HEK293 (cell line): ENCODE data around the gene RPS5.
A peak's percentile ranks its signal among the peaks of the same experiment; 100 is the strongest.

Source experiments
- CTCF ChIA-PET: fragments of 350-600 bp; formaldehyde crosslinking; extraction: SDS; loops from one replicate; lab custom pipeline; 2021; ENCODE audit warnings: antibody characterized with exemption; lab: Yijun Ruan, JAX
- POLR2A ChIA-PET: fragments of 300-600 bp; formaldehyde crosslinking; extraction: SDS; loops from one replicate; lab custom pipeline; 2020; ENCODE audit warnings: antibody characterized with exemption, inconsistent platforms; lab: Yijun Ruan, JAX
- H3K27ac ChIP-seq: fragments of 200-500 bp; sonication (Bioruptor generic); 2 replicates; pipeline ENCODE4 v1.5.1; 2014; ENCODE audit warnings: low read depth, low read length, control low read depth, inconsistent platforms; ENCODE audit errors: extremely low read depth
- H3K36me3 ChIP-seq, 2 experiments: fragments of 200-500 bp in 1 of 2; sonication (Bioruptor generic) in 1 of 2; 1 replicate in 1 of 2; 2 replicates in 1 of 2; pipeline ENCODE4 v1.5.1; 2014 to 2017; ENCODE audit warnings: inconsistent platforms in 2 of 2, low read length in 2 of 2; ENCODE audit not compliant: control insufficient read depth in 2 of 2, insufficient read depth in 1 of 2
- H3K4me1 ChIP-seq: fragments of 200-500 bp; sonication (Bioruptor generic); 2 replicates; pipeline ENCODE4 v1.5.1; 2014; ENCODE audit warnings: mild to moderate bottlenecking, low read length, inconsistent platforms; ENCODE audit not compliant: control insufficient read depth, insufficient read depth
- H3K4me3 ChIP-seq: 2 replicates; pipeline ENCODE4 v1.5.1; 2011; ENCODE audit warnings: low read depth, mild to moderate bottlenecking, control low read depth, low read length, moderate library complexity
- H3K9me3 ChIP-seq: fragments of 200-500 bp; sonication (Bioruptor generic); 2 replicates; pipeline ENCODE4 v1.5.1; 2014; ENCODE audit warnings: low read depth, low read length, inconsistent platforms; ENCODE audit not compliant: control insufficient read depth, insufficient read depth
- EGR2 ChIP-seq: fragments of 450-650 bp; formaldehyde crosslinking; IDR thresholded peaks from 2 replicates; pipeline ENCODE4 v1.5.1; 2016; ENCODE audit warnings: low read depth, missing biosample characterization, missing genetic modification characterization
- GLIS1 ChIP-seq: fragments of 450-650 bp; formaldehyde crosslinking; IDR thresholded peaks from 2 replicates; pipeline ENCODE4 v1.5.1; 2016; ENCODE audit warnings: missing biosample characterization, missing genetic modification characterization
- HOXC10 ChIP-seq: sonication (generic); formaldehyde crosslinking; IDR thresholded peaks from 2 replicates; pipeline ENCODE4 v1.8.1; 2023; ENCODE audit warnings: mild to moderate bottlenecking, missing genetic modification reagents
- KLF10 ChIP-seq: fragments of 450-650 bp; IDR thresholded peaks from 2 replicates; pipeline ENCODE4 v1.5.1; 2018; ENCODE audit warnings: missing biosample characterization, mild to moderate bottlenecking, missing genetic modification characterization
- KLF16 ChIP-seq: fragments of 450-650 bp; formaldehyde crosslinking; IDR thresholded peaks from 2 replicates; pipeline ENCODE4 v1.5.1; 2017; ENCODE audit warnings: missing biosample characterization, missing genetic modification characterization
- KLF7 ChIP-seq: fragments of 450-650 bp; formaldehyde crosslinking; IDR thresholded peaks from 2 replicates; pipeline ENCODE4 v1.5.1; 2016; ENCODE audit warnings: missing biosample characterization, missing genetic modification characterization, borderline replicate concordance
- MEIS1 ChIP-seq: sonication (generic); formaldehyde crosslinking; IDR thresholded peaks from 2 replicates; pipeline ENCODE4 v1.8.1; 2022; ENCODE audit warnings: missing genetic modification reagents, mild to moderate bottlenecking, borderline replicate concordance
- ZBTB20 ChIP-seq: fragments of 450-650 bp; formaldehyde crosslinking; IDR thresholded peaks from 2 replicates; pipeline ENCODE4 v1.5.1; 2016; ENCODE audit warnings: missing biosample characterization, missing genetic modification characterization
- ZEB2 ChIP-seq: fragments of 450-650 bp; formaldehyde crosslinking; IDR thresholded peaks from 2 replicates; pipeline ENCODE4 v1.5.1; 2016; ENCODE audit warnings: missing biosample characterization, missing genetic modification characterization
- ZFHX2 ChIP-seq: fragments of 450-650 bp; formaldehyde crosslinking; conservative IDR thresholded peaks from 2 replicates; pipeline ENCODE4 v1.5.1; 2016; ENCODE audit warnings: missing biosample characterization, missing genetic modification characterization
- ZFP37 ChIP-seq: fragments of 450-650 bp; formaldehyde crosslinking; IDR thresholded peaks from 2 replicates; pipeline ENCODE4 v1.5.1; 2016; ENCODE audit warnings: missing biosample characterization, missing genetic modification characterization
- ZNF16 ChIP-seq: fragments of 450-650 bp; formaldehyde crosslinking; IDR thresholded peaks from 2 replicates; pipeline ENCODE4 v1.5.1; 2016; ENCODE audit warnings: low read depth, missing biosample characterization, missing genetic modification characterization
- ZNF2 ChIP-seq: fragments of 450-650 bp; formaldehyde crosslinking; IDR thresholded peaks from 2 replicates; pipeline ENCODE4 v1.5.1; 2016; ENCODE audit warnings: missing biosample characterization, missing genetic modification characterization
- ZNF280D ChIP-seq: fragments of 450-650 bp; formaldehyde crosslinking; IDR thresholded peaks from 2 replicates; pipeline ENCODE4 v1.5.1; 2016; ENCODE audit warnings: missing biosample characterization, missing genetic modification characterization
- ZNF302 ChIP-seq: fragments of 450-650 bp; formaldehyde crosslinking; IDR thresholded peaks from 2 replicates; pipeline ENCODE4 v1.5.1; 2016; ENCODE audit warnings: missing biosample characterization, missing genetic modification characterization, low read depth
- ZNF335 ChIP-seq: fragments of 450-650 bp; formaldehyde crosslinking; conservative IDR thresholded peaks from 2 replicates; pipeline ENCODE4 v1.5.1; 2016; ENCODE audit warnings: missing biosample characterization, missing genetic modification characterization
- ZNF610 ChIP-seq: fragments of 450-650 bp; formaldehyde crosslinking; IDR thresholded peaks from 2 replicates; pipeline ENCODE4 v1.5.1; 2016; ENCODE audit warnings: missing biosample characterization, missing genetic modification characterization, borderline replicate concordance
- ZNF660 ChIP-seq: fragments of 450-650 bp; IDR thresholded peaks from 2 replicates; pipeline ENCODE4 v1.5.1; 2018; ENCODE audit warnings: missing biosample characterization, mild to moderate bottlenecking, missing genetic modification characterization
- TF ChIP-seq, protein P1 (sequence below): fragments of 450-650 bp; formaldehyde crosslinking; optimal IDR thresholded peaks from 2 replicates; pipeline ENCODE3; 2016; ENCODE audit warnings: missing biosample characterization, mild to moderate bottlenecking, missing genetic modification characterization
- TF ChIP-seq, protein P2 (sequence below): fragments of 450-650 bp; formaldehyde crosslinking; IDR thresholded peaks from 2 replicates; pipeline ENCODE4 v1.5.1; 2016; ENCODE audit warnings: missing biosample characterization, missing genetic modification characterization
- TF ChIP-seq, protein P3 (sequence below): fragments of 450-650 bp; formaldehyde crosslinking; conservative IDR thresholded peaks from 2 replicates; pipeline ENCODE4 v1.5.1; 2016; ENCODE audit warnings: low read depth, missing biosample characterization, missing genetic modification characterization
- TF ChIP-seq, protein P4 (sequence below): fragments of 450-650 bp; formaldehyde crosslinking; IDR thresholded peaks from 2 replicates; pipeline ENCODE4 v1.5.1; 2016; ENCODE audit warnings: missing biosample characterization, missing genetic modification characterization

Gene RPS5

DNA sequence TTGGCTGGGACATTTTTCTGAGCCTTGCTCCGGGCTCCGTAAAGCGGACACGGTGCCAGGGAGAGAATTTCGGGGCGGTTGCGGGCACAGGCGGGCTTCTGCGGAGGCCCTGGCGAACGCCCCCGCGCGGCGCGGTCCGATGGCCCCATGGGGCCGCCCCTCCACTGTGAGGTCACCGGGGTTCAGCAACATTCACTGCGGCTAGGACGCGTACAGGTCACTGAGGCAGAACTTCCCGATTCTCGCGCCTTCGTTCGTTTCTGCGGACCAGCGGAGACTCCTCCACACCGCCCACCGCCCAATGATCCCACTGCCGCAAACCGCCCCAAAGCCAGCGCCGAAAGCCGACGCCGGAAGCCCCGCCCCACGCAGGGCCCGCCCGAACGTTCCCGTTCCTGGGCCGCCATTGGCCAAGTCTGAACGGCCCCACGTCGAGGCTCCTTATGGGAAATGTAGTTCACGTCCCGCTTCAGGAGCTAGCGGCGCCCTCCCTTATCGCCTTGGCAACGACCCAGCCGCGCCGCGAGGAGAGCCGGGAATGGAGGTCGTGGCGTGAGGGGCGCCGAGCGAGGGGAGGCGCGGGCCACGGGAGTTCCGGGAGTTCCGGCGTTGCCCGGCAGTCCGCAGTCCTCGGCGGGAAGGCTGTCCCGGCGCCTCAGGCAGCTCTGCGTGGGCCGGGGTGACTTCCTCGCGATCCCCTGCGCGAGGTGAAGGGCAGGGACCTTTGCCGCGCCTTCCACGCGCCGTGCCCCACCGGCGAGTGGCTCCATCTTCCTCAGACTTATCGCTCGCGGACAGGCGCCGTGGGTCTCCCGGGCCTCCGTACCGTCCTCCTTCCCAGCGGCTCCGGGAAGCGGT, 21.3 kb downstream of the RPS5 start, which contains the start of gene ZNF584:
Gene ZNF584 (plus strand): TSS at position 498 of the 858 bp plus-strand sequence. CDS start 499 bp downstream, outside the sequence.
- no peaks in the 10 kb centered on the region for H3K9me3 ChIP-seq
- ChIA-PET POLR2A (interaction anchor here (0.6 to 3.2 kb wide), 41 partner anchors 8 to 727 kb away, joined by 3 to 27 read pairs (median 6); partner anchors contain the start of genes CHMP2A, ERVK3-1, RNF225 and RPS5), CTCF (interaction anchor here (0.5 to 0.8 kb wide), 4 partner anchors 29 to 174 kb away, joined by 3 to 5 read pairs (median 4); no protein-coding TSS in a partner anchor)
- peaks cover 9% of the 10 kb centered on the region in 2 experiments; a peak in 2 of 3 replicates for H3K36me3 ChIP-seq
- peak within 1 kb of the TSS; percentile 98 for H3K4me3 ChIP-seq
- peaks cover 4% of the 10 kb centered on the region; the same call in 1 of the 2 replicates for H3K4me1 ChIP-seq
- H3K27ac ChIP-seq, result peak within 1 kb of the TSS; percentile 76
- peak; percentile 30 for TF ChIP-seq ZNF660
- peak; percentile 96 for TF ChIP-seq ZFHX2 (tag by site-specific recombination)
- TF ChIP-seq EGR2, result peak; percentile 95
- TF ChIP-seq, protein P1, sequence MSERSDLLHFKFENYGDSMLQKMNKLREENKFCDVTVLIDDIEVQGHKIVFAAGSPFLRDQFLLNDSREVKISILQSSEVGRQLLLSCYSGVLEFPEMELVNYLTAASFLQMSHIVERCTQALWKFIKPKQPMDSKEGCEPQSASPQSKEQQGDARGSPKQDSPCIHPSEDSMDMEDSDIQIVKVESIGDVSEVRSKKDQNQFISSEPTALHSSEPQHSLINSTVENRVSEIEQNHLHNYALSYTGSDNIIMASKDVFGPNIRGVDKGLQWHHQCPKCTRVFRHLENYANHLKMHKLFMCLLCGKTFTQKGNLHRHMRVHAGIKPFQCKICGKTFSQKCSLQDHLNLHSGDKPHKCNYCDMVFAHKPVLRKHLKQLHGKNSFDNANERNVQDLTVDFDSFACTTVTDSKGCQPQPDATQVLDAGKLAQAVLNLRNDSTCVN (tag by site-specific recombination), result peak; percentile 82
- TF ChIP-seq KLF7 (tag by site-specific recombination), result peak; percentile 83; the same call in 1 of the 2 replicates
- TF ChIP-seq, protein P2, sequence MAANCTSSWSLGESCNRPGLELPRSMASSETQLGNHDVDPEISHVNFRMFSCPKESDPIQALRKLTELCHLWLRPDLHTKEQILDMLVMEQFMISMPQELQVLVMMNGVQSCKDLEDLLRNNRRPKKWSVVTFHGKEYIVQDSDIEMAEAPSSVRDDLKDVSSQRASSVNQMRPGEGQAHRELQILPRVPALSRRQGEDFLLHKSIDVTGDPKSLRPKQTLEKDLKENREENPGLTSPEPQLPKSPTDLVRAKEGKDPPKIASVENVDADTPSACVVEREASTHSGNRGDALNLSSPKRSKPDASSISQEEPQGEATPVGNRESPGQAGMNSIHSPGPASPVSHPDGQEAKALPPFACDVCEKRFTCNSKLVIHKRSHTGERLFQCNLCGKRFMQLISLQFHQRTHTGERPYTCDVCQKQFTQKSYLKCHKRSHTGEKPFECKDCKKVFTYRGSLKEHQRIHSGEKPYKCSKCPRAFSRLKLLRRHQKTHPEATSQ (tag by site-specific recombination), result 0 out of 2 replicates have a peak, but pooled peaks have one; percentile 27
- TF ChIP-seq ZNF280D (tag by site-specific recombination), result 0 out of 2 replicates have a peak, but pooled peaks have one; percentile 36
- peak; percentile 12; the same call in 1 of the 2 replicates for TF ChIP-seq ZNF2 (tag by site-specific recombination)
- TF ChIP-seq MEIS1, result no peak
- no peak for TF ChIP-seq ZNF16 (tag by site-specific recombination)
- TF ChIP-seq ZNF302, result no peak
- TF ChIP-seq ZNF335 (tag by site-specific recombination), result peak; percentile 92
- TF ChIP-seq ZBTB20 (tag by site-specific recombination), result no peak; the same call in 1 of the 2 replicates
- TF ChIP-seq KLF16, result peak; percentile 88
- peak; percentile 53 for TF ChIP-seq ZEB2
- 0 out of 2 replicates have a peak, but pooled peaks have one; percentile 57 for TF ChIP-seq KLF10
- TF ChIP-seq ZNF610 (tag by site-specific recombination), result peak; percentile 63; the same call in 1 of the 2 replicates
- peak; percentile 32; the same call in 1 of the 2 replicates for TF ChIP-seq GLIS1 (tag by site-specific recombination)
- peak; percentile 81; the same call in 1 of the 2 replicates for TF ChIP-seq ZFP37 (tag by site-specific recombination)
- TF ChIP-seq, protein P3, sequence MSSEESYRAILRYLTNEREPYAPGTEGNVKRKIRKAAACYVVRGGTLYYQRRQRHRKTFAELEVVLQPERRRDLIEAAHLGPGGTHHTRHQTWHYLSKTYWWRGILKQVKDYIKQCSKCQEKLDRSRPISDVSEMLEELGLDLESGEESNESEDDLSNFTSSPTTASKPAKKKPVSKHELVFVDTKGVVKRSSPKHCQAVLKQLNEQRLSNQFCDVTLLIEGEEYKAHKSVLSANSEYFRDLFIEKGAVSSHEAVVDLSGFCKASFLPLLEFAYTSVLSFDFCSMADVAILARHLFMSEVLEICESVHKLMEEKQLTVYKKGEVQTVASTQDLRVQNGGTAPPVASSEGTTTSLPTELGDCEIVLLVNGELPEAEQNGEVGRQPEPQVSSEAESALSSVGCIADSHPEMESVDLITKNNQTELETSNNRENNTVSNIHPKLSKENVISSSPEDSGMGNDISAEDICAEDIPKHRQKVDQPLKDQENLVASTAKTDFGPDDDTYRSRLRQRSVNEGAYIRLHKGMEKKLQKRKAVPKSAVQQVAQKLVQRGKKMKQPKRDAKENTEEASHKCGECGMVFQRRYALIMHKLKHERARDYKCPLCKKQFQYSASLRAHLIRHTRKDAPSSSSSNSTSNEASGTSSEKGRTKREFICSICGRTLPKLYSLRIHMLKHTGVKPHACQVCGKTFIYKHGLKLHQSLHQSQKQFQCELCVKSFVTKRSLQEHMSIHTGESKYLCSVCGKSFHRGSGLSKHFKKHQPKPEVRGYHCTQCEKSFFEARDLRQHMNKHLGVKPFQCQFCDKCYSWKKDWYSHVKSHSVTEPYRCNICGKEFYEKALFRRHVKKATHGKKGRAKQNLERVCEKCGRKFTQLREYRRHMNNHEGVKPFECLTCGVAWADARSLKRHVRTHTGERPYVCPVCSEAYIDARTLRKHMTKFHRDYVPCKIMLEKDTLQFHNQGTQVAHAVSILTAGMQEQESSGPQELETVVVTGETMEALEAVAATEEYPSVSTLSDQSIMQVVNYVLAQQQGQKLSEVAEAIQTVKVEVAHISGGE (tag by site-specific recombination), result peak; percentile 53
- peak; percentile 94 for TF ChIP-seq HOXC10
- TF ChIP-seq, protein P4, sequence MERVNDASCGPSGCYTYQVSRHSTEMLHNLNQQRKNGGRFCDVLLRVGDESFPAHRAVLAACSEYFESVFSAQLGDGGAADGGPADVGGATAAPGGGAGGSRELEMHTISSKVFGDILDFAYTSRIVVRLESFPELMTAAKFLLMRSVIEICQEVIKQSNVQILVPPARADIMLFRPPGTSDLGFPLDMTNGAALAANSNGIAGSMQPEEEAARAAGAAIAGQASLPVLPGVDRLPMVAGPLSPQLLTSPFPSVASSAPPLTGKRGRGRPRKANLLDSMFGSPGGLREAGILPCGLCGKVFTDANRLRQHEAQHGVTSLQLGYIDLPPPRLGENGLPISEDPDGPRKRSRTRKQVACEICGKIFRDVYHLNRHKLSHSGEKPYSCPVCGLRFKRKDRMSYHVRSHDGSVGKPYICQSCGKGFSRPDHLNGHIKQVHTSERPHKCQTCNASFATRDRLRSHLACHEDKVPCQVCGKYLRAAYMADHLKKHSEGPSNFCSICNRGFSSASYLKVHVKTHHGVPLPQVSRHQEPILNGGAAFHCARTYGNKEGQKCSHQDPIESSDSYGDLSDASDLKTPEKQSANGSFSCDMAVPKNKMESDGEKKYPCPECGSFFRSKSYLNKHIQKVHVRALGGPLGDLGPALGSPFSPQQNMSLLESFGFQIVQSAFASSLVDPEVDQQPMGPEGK, result peak; percentile 54
